Stimulated activated CD8-positive, alpha-beta memory T cell treated with anti-CD3 and anti-CD28 coated beads, Interleukin-12 subunit alpha, Interleukin-12 subunit beta, amount 100 ng/mL, for 24 hours (primary cell): ENCODE results near the gene TTC39B.

Experiments
- DNase-seq: peaks from one replicate; pipeline ENCODE4 v3.0.0-alpha.2; 2020; ENCODE audit errors: extremely low read depth

Gene TTC39B

DNA sequence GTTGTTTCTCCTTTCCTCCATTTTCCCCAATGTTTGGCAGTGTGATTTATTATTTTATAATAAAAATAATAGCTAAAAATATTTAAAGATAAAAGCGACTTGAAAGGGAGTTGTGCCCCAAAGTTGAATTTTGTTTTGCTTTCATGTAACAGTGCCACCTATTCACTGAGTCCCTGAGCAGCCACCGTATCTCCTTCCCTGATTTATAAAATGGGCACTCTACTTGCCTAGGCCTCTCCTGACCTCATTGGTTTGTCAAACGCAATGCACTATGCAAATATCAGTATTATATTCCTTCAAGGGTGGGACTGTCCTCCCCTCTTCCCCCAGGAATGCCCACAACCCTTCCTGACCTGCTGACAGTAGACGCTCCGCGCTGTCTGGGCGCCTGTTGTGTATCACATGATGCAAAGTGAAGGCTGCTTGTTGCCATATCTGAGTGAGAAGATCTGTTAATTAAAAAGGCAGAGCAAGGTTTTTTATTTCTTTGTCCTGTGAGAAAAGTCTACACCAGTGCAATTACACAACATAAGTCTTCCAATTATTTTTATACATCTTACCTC is 81.4 kb downstream of the TTC39B start:
- no peak for DNase-seq

DNA sequence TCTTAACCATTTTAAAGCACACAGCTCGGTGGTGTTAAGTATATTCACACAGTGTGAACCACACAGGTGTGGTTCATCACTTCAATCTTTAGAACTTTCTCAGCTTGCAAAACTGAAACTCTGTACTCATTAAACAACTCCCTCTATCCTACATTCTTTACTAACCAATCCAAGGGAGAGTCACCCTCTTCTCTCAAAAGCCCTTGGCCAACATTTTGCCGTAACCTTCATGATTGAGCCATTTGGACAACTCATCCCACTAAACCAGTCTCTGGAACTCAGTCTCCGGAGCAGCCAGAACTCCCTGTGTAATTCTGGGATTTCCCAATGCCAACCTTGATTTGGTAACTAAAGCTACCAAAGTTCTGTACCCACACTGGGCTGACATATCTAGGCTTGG is 84.7 kb downstream of the TTC39B start:
- DNase-seq = no peak

DNA sequence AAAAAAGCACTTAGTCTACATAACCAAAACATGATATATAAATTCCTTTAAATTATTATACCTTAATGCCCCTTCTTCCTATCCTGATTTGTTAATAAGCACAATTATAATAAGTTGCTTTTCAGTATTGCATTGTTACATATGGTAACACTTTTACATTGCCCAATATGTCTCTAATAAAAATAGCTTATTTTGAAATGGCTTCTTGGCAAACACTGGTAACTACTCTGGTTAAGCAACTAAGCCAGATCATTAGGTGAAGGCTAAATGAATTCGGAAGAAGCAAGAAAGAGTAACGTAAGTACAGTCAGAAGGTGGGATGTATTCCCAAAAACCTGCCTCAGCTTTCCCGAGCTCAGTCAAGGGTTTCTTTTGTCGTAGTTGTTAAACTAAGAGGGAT is 85.3 kb downstream of the TTC39B start:
- DNase-seq = no peak

DNA sequence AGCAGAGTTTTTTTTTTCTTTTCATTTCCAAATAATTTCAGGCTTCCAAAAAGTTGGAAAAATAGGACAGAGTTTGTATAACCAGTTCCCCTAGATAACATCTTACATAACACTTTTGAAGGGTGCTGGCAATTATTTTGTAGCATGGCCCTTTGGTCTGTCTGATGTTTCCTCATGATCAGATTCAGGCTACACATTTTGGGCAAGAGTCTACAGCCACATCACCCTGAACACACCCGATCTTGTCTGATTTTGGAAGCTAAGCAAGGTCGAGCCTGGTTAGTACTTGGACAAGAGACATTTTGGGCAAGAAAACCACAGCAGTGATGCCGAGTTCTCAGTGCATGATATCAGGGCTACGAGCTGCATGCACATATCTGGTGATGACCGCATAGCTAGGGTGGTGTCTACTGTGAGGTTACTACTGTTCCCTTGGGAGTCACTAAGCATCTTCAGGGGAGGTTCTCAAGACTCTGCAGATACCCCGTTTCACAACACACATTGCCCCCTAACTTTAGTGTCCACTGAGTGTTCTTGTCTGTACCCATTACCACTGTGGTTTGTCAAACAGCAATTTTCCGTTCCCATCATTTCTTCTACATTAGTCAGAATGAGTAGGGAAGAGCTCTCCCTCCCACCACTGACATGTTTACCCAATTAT is 86.2 kb downstream of the TTC39B start:
- DNase-seq = no peak

DNA sequence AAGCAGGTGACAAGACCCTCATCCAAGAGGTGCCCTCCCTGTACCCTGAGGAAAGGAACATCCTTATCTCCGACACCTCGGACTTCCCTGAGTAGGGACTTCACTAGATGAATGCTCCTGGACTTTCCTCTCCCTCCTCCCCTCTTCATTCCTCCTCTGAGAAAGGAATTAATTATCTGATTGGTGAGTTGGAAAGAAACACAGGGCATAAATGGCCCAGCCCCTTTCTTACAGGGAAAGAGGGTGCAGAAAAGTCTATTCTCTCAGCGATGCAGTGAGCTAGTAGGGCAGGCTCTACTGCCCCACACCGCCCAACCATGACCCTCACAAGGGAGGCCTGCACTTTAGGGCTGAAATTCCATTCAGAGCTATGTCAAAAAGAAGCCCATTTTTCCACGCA is 87.5 kb downstream of the TTC39B start:
- no peak for DNase-seq

DNA sequence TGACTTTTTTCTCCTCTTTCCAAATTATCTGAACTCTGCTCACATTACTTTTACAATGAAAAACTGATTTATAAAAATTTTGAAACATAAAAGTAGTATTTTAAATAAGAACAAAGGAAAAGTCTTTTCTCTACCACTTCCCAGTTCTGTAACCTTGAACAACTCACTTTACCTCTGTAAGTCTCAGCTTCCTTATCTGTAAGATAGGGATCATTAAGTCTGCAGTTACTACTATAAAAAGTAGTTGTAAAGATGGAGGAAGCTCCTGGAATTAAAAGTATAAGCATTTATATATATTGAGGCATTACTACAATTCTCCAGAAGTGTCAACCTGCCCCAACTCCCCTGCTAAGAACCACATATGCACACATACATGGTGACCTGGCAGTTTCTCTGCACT is 88.0 kb downstream of the TTC39B start:
- DNase-seq = no peak

DNA sequence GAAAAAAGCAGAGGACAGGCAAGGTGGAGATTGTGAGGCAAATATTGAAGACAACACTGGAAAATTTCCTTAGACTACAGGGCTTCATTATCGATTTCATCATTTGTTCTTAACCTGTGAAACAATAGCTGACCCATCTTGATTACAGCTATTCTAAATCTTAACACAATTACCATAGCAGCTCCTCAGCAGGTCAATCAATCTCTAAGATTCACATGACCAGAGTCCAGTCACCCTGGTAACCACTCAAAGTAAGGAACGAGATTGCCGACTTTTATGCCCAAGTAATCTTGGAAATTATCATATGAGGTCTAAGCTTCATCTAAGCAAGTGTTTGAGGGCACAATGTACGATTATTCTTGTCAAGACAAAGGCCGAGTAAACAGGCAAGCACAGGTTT is 93.8 kb downstream of the TTC39B start:
- no peak for DNase-seq

DNA sequence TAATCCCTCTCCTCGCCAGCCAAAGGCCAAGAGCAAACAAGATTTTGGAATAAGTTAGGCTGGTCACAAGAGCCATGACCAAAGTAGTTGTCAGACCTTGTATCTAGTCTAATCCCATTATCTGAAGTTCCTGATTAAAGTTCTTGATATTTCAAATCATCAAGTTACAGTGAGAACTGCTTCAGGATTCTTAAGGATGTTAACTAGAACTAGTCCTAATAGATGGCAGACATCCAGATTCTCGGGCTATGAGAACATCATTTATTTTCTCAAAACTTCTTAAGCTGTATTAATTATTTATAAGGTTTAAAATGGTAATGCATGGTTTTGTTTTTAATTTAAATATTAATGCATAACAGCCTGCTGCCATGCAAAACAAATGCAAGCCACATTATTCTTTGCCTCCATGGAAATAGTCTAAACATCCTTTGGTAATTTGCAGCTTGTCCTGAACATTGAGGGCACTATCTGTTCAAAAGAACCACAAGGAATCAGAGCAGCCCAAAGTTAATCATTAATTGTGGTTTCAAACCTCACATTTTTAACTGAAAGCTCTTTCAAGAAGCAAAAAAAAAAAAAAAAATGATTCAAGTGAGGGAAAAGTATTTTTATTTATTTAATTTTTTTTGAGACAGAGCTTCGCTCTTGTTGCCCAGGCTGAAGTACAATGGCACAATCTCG is 95.1 kb downstream of the TTC39B start:
- DNase-seq = no peak

DNA sequence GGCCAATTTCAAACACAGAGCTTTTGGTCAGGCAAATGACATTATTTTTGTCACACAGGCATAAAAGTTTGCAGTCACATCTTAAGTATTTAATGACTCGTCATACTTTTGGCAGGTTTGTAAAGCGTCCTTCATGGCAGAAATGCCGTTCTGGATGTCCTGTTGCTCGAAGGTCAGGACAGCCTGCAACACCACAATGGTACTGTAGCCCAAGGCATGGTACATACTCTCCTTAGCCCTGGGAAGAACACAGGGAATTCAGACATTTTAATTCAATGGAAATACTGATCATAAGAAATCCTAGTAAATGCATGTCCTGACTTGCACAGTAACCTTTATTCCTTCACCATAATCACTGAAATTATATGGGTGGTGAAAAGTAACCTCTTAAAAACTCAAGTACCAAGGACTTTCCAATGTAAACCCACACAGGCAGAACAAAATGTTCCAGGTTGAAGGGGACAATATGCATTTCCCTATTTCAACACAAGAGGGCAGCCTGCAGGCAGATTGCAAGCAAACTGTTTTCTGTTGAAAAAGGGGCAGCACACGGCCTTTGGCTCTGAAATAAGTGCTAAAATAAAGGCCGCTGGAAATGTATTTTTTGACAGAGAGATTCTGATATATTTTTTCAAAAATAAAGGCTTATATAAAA is 95.7 kb downstream of the TTC39B start:
- peak; percentile 22 for DNase-seq

DNA sequence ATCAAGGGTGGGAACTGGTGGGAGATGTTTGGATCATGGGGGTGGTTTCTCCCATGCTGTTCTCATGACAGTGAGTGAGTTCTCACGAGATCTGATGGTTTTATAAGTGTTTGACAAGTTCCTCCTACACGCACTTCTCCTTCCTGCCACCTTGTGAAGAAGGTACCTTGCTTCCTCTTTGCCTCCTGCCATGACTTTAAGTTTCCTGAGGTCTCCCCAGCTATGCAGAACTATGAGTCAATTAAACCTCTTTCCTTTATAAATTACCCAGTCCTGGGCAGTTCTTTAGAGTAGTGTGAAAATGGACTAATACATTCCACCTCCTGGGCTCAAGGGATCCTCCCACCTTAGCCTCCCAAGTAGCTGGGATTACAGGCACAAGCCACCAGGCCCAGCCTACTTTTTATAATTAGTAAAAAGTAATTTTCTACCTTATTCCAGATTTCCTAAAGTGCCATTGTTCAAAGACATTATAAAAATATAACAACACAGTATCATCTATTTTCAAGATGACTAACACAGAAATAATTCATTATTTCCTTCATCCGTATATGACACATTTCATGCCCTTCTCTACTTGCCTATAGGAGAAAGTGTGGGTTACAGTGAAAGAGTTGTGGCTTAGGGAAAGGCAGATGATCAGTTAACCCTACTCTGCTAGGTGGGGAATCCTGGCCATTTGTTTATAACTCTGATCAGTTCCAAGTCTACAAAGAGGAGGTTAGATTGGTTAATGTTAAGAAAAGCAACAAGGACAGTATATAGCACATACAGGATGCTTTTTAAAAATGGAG is 99.9 kb downstream of the TTC39B start:
- no peak for DNase-seq

DNA sequence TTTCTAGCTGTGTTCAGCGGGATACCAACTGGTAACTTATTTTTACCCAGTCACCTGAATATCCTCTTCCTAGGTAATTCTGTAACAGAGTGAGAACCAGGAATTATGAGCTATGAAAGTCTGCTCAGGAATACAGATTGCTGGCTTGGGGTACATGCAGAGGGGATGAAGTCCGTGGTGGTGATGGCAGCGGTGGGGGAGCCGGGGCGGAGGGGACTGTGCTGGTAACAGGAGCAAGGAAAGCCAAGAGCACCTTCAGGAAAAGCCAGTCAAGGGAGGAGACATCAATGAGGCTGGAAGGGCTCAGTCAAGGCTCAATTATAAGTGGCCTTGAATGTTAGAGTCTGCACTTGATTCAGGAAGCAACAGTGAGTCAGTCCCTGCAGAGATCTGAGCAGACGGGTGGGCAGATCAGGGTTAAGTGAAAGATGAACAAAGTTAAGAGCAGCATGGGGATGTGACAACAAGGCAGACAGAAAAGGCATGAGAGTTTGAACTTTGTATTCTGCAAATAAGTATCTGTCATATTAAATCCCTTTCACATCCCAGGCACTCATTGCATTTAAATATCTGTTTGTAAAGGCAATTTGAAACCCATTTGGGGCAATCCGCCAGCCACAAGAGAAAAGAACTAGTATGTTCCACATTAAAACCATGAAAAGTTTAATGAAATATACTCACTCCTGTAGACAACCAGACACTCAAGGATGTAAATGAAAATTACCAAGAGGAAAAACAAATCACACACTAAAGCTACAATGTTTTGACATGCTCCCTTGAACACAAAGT is 101.2 kb downstream of the TTC39B start:
- no peak for DNase-seq

DNA sequence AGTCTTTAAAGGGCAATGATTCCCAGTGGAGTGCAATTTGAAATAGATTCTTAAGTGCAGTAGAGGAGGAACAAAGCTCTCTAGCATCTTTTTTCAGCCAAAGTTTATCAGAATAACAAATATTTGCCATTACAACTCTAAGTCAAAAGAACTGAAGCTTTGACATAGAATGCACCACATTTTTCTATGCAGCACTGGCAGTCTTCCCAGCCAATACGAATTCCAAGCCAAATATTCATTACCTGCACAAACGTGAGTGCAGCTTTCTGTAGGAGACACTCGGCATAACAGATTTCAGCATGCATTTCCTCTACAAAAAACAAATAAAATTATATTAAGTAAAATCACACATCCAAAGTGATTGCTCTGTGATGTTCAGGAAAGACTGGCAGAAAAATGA is 103.4 kb downstream of the TTC39B start:
- DNase-seq = no peak

DNA sequence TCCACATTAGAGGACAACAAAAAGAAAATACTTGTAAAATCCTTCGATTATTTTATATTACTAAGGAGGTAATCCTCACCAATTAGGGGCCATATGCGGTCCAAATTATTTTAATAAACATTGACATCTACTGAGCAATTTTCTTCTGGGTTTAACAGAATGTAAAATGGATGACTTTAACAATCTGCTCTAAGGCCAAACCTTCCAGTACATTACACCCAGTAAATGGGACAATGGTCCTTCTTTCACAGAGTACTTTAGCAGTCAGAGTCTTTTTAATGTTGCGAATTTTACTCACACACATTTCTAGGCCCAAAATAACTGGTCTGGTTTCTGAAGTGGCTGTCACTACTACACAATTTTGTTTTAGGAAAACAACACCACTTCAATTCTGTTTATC is 106.9 kb downstream of the TTC39B start:
- DNase-seq = no peak

DNA sequence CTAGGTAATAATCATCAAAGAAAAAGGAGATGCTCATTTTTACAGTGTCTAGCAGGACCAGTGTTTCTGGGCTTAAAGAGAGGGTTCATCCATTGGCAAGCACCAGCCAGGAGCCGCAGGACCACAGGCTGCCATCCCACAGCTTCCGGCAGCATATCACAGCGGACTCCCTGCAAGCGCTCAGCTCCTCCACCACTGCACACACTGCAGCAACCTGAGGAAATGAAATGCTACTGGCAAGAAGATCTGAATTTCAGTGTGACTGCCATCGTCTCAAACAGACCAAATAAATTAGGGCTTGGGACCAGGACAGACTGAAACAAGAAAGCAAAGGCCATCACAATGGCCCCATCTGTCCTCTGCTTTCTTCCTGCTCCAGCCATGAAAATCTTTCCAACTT is 114.2 kb downstream of the TTC39B start:
- DNase-seq = no peak

DNA sequence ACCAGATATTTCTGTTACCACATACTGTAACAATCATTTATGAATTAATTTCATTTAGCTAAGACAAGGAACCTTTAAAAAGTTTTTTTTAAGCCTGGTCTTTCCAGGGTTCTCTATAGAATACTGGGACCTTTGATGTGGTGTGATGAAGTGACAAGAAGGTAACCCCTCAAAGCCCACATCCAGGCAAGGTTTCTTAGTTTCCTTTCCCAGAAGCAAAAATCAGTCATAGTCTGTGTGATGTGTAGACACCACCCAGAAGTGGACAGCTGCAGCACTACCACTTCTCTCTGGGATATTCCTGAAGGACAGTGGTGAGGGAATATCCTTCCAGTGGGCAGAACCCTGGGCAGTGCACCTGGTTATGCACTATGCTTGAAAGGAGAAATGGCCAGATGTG is 115.6 kb downstream of the TTC39B start:
- DNase-seq = no peak

DNA sequence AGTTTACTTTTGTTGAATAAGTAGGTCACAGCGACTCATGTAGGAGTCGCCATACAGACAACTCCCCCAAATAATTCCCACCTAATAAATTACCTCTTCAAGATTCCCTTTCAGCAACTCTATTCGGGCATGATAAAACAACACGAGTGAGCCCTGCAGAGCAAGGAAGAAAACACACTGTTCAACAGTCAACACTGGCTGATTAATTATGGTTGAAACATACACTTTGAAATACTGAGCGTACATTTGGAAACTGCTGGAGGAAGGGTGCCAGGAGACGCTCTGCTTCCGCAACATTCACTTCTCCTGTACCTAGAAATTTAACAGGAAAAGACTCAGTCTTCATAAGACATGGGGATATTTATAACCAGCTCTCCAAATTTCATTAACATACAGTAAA is 117.5 kb downstream of the TTC39B start:
- DNase-seq = no peak

DNA sequence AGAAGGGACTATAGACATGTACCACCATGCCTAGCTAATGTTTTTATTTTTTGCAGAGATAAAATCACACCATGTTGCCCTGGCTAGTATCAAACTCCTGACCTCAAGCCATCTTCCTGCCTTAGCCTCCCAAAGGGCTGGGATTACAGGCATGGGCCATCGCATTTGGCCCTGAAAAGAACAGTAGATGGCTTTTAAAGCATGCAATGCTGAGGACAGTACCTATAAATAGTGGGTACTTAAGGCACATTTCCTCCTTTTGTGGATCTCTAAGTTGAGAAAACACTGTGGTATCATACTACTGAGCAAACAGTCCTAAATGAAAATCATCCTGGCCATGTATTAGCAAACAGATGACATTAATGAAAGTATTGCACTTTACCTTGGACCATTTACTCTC is 119.4 kb downstream of the TTC39B start:
- no peak for DNase-seq

DNA sequence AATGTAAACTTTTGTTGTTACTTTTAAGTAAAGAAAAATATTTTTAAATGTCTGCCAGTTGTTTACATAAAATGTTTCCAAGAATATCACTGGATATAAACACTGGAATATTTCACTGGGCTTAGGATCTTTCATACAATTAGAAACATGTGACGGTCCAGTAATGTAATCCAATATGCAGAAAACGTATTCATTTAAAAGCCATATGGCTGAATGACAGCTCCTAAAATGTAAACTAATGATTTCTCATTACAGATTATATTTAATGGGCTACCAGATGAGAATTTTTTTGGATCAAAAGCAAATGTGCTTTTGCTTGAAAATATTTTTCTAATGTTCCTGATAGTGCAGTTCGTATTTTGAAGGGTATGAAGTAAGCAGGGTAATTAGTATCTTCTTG is 124.3 kb downstream of the TTC39B start:
- DNase-seq = no peak

DNA sequence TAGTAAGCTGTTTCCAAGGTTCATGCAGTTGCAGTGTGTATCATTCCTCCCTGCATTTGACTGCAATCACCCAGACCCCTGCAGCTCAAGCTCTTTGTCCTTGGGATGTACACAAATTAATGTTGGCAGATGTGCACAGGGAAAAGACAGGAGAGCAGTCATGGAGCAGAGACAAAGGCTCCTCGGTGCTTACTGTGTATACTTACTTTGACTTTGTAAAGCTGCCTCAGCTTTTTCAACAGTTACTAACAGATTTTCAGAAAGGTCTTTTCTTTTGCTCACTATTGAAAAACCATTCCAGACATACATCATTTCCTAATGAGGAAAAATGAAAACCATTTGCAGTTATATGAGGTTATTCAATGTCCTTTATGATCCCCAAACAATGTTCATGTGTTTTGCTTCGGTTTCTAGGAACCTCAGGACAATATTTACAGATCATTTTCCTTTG is 124.9 kb downstream of the TTC39B start:
- DNase-seq = no peak

DNA sequence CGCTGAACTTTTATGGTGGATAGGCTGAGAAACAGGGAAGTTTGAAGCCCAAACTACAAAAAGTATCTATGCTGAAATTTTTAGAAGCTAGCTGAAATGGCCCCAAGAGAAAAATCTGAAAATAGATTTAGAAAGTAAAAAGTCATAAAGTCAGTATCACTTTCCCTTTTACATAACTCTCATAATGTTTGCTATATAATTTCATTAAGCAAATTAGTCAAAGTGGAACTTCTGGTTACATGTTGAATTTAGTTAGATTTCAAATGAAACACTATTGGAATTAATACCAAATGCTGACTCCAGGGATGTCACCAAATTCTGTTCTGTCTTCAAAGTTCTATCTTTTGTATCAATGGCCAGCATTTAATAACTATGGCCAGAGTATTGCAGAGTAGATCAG is 126.9 kb downstream of the TTC39B start:
- DNase-seq = no peak

DNA sequence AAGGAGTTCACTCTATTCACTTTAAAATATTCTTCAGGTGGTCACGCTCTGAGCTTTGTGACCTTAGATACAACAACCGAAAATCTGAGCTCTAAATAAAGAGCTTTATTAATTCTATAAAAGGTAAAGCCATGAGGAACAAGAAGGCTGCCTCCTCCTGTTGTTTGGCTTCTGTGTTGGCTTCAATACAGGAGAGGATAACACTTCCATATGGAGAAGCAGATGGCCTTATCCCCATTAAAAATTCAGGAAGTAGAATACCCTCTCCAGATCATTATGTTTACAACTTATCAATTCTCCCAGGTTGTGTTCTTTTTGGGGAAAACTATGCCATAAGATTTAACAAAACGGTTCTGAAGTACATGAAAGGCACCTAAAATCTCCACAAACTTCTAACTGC is 128.4 kb downstream of the TTC39B start:
- no peak for DNase-seq
